A549 (cell line): ENCODE measurements around the gene TCEAL6.

Experiments used
- EP300 ChIP-seq, 2 experiments: fragments of >200 bp; sonication (Bioruptor Twin); formaldehyde crosslinking; IDR thresholded peaks; 2 replicates in 1 of 2; 3 replicates in 1 of 2; pipeline ENCODE4 v1.6.1; 2016 to 2017
- KDM5A ChIP-seq: fragments of 200-600 bp; sonication (generic); IDR thresholded peaks from 2 replicates; pipeline ENCODE4 v1.6.1; 2016; ENCODE audit warnings: antibody characterized with exemption, mild to moderate bottlenecking
- RAD21 ChIP-seq, 2 experiments: fragments of >200 bp in 1 of 2; sonication (Bioruptor Twin) in 1 of 2; formaldehyde crosslinking in 1 of 2; IDR thresholded peaks in 1 of 2; conservative IDR thresholded peaks in 1 of 2; 2 replicates in 1 of 2; 3 replicates in 1 of 2; pipeline ENCODE4 v1.6.1; 2012 to 2018; ENCODE audit warnings: inconsistent platforms in 1 of 2
- TF ChIP-seq, protein P1 (sequence below): fragments of >200 bp; sonication (Bioruptor Twin); formaldehyde crosslinking; IDR thresholded peaks from 3 replicates; pipeline ENCODE4 v1.5.1; 2016

DNA sequence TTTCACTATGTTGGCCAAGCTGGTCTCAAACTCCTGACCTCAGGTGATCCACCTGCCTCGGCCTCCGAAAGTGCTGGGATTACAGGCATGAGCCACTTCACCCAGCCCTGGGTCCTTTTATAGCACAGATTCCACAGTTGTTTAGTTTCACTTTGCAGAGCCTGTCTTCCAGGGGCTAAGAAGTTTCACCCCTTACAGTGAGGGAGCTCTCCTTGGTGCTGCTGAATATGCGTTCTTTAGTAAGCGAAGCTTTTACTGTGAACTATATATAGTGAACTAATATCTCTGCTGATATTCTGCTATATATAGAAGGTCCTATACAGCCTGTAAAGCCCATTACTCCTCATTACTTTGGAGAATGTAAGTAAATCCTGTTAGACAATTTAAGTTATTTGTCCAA, 4.2 kb downstream of the TCEAL6 start:
- TF ChIP-seq KDM5A (no peak), RAD21 (conservative IDR thresholded peaks at IDR 0.05 in 1 of 2, IDR thresholded peaks at IDR 0.05 in 1 of 2) (no peak), EP300 (IDR thresholded peaks at IDR 0.05) (no peak)
- TF ChIP-seq, protein P1, sequence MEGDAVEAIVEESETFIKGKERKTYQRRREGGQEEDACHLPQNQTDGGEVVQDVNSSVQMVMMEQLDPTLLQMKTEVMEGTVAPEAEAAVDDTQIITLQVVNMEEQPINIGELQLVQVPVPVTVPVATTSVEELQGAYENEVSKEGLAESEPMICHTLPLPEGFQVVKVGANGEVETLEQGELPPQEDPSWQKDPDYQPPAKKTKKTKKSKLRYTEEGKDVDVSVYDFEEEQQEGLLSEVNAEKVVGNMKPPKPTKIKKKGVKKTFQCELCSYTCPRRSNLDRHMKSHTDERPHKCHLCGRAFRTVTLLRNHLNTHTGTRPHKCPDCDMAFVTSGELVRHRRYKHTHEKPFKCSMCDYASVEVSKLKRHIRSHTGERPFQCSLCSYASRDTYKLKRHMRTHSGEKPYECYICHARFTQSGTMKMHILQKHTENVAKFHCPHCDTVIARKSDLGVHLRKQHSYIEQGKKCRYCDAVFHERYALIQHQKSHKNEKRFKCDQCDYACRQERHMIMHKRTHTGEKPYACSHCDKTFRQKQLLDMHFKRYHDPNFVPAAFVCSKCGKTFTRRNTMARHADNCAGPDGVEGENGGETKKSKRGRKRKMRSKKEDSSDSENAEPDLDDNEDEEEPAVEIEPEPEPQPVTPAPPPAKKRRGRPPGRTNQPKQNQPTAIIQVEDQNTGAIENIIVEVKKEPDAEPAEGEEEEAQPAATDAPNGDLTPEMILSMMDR = no peak
